HG03354 (cell line): ENCODE data around the gene GALR2.
"Not testable (repeated sequence)": the region's sequence is repeated elsewhere in the genome, so short reads cannot be mapped to it uniquely, and the experiment has no call there.

ENCODE experiments used
- ATAC-seq: cut with Tn5 transposase; IDR thresholded peaks from one replicate; pipeline ENCODE4 v1.9.1; 2021; ENCODE audit warnings: mild to moderate bottlenecking; ENCODE audit not compliant: unreplicated experiment, poor library complexity, severe bottlenecking

GALR2 gene

GRCh38 chr17:76074390-76075363 is at the start of gene GALR2:
Gene GALR2, plus strand, starts transcription at chr17:76074781. Its CDS starts 103 bp downstream, at chr17:76074884.
- no peak for ATAC-seq

- ATAC-seq = no peak
Observed at GRCh38 chr17:76025294-76025693, 49.3 kb upstream of the GALR2 start.

GRCh38 chr17:76026714-76027158 is 47.8 kb upstream of the GALR2 start:
- no peak for ATAC-seq

- no peak for ATAC-seq
Observed at GRCh38 chr17:76027159-76027839, 47.3 kb upstream of the GALR2 start, which contains the start of gene EVPL. Gene EVPL, minus strand, starts transcription at chr17:76027306. Its CDS starts 108 bp downstream, at chr17:76027198.

GRCh38 chr17:76032073-76032779 is 42.4 kb upstream of the GALR2 start:
- ATAC-seq = no peak

- ATAC-seq = no peak
Observed at GRCh38 chr17:76032780-76033108, 41.8 kb upstream of the GALR2 start.

GRCh38 chr17:76033139-76033538 is 41.4 kb upstream of the GALR2 start:
- ATAC-seq = no peak

GRCh38 chr17:76034428-76035350 is 39.9 kb upstream of the GALR2 start:
- no peak for ATAC-seq

GRCh38 chr17:76036497-76037261 is 37.9 kb upstream of the GALR2 start:
- ATAC-seq = no peak

- ATAC-seq = no peak
Observed at GRCh38 chr17:76038050-76038449, 36.5 kb upstream of the GALR2 start.

GRCh38 chr17:76039121-76039520 is 35.5 kb upstream of the GALR2 start:
- no peak for ATAC-seq

GRCh38 chr17:76040376-76040775 is 34.2 kb upstream of the GALR2 start:
- ATAC-seq = no peak

- ATAC-seq = not testable (repeated sequence)
Observed at GRCh38 chr17:76042868-76043267, 31.7 kb upstream of the GALR2 start.

GRCh38 chr17:76044475-76045007 is 30.0 kb upstream of the GALR2 start:
- not testable (repeated sequence) for ATAC-seq

- ATAC-seq = no peak
Observed at GRCh38 chr17:76046064-76046463, 28.5 kb upstream of the GALR2 start.

- no peak for ATAC-seq
Observed at GRCh38 chr17:76048025-76048605, 26.5 kb upstream of the GALR2 start.

- ATAC-seq = no peak
Observed at GRCh38 chr17:76048711-76049110, 25.9 kb upstream of the GALR2 start.

- no peak for ATAC-seq
Observed at GRCh38 chr17:76049239-76049638, 25.3 kb upstream of the GALR2 start.
